CD4-positive, alpha-beta T cell (primary cell): ENCODE measurements around the gene BCL7B. TPM values are rescaled to one million over a fixed set of nuclear protein-coding genes. Genes with fewer than 3 reads are reported as not detected.

Experiments
- ATAC-seq: fragments of 200-7000 bp; cut with Tn5 transposase; one replicate; pipeline ENCODE4 v1.10.0; 2022; ENCODE audit warnings: mild to moderate bottlenecking; ENCODE audit not compliant: poor library complexity
- CTCF ChIA-PET: fragments of 350-600 bp; sonication (Branson Sonifier 250); formaldehyde crosslinking; loops from one replicate; lab custom pipeline; 2021; ENCODE audit warnings: antibody characterized with exemption, inconsistent platforms; lab: Charles Lee
- POLR2A ChIA-PET: fragments of 350-600 bp; sonication (Branson Sonifier 250); formaldehyde crosslinking; loops from one replicate; lab custom pipeline; 2021; ENCODE audit warnings: antibody characterized with exemption, inconsistent platforms; lab: Charles Lee
- DNase-seq, 14 experiments: peaks; one replicate each; pipeline ENCODE4 v3.0.0-alpha.2; 2013 to 2020; ENCODE audit warnings: mixed read lengths in 2 of 14
- H3K27ac ChIP-seq, 2 donors: one replicate each; pipeline versions ENCODE4 v1.5.1 to v1.7.0; 2013; ENCODE audit warnings: low read length in 2 of 2, low read depth in 1 of 2, mild to moderate bottlenecking in 1 of 2
- H3K27me3 ChIP-seq, 2 experiments: 1 replicate in 1 of 2; 2 replicates in 1 of 2; pipeline versions ENCODE4 v1.6.1 to v1.7.0; 2013; ENCODE audit warnings: low read length in 2 of 2, control low read depth in 1 of 2, mild to moderate bottlenecking in 1 of 2, moderate library complexity in 1 of 2; ENCODE audit not compliant: insufficient read depth in 2 of 2, control insufficient read depth in 1 of 2
- H3K36me3 ChIP-seq: one replicate; pipeline ENCODE4 v1.6.1; 2013; ENCODE audit warnings: low read length, control low read depth; ENCODE audit not compliant: insufficient read depth
- H3K4me1 ChIP-seq: one replicate; pipeline ENCODE4 v1.6.1; 2013; ENCODE audit warnings: low read length, control low read depth; ENCODE audit not compliant: insufficient read depth
- H3K4me3 ChIP-seq: one replicate; pipeline ENCODE4 v1.5.1; 2013; ENCODE audit warnings: mild to moderate bottlenecking, low read length, moderate library complexity
- H3K9me3 ChIP-seq, 2 experiments: 1 replicate in 1 of 2; 2 replicates in 1 of 2; pipeline versions ENCODE4 v1.6.1 to v1.7.0; 2013; ENCODE audit warnings: low read length in 2 of 2, mild to moderate bottlenecking in 2 of 2, control low read depth in 1 of 2, moderate library complexity in 1 of 2; ENCODE audit not compliant: control insufficient read depth in 1 of 2, insufficient read depth in 1 of 2
- H3K27ac Mint-ChIP-seq: one replicate; pipeline ENCODE4 v1.8.0; 2020; ENCODE audit warnings: mixed read lengths
- H3K27me3 Mint-ChIP-seq: one replicate; pipeline ENCODE4 v1.8.0; 2021; ENCODE audit warnings: mixed read lengths
- H3K36me3 Mint-ChIP-seq: one replicate; pipeline ENCODE4 v1.8.0; 2021; ENCODE audit warnings: low read depth, mixed read lengths
- H3K4me1 Mint-ChIP-seq: one replicate; pipeline ENCODE4 v1.8.0; 2021; ENCODE audit warnings: low read depth, mixed read lengths
- H3K4me3 Mint-ChIP-seq: one replicate; pipeline ENCODE4 v1.8.0; 2020; ENCODE audit warnings: mild to moderate bottlenecking, mixed read lengths
- H3K9me3 Mint-ChIP-seq: one replicate; pipeline ENCODE4 v1.8.0; 2020; ENCODE audit warnings: mixed read lengths
- intact Hi-C, 2 experiments: fragments of 100-400 bp; cut with DNase I in 1 of 2; cut with micrococcal nuclease in 1 of 2; formaldehyde crosslinking; loops; one replicate each; pipeline versions ENCODE4 v1.15.1 to v1.9.0; 2023 to 2025; cut with DNase I, micrococcal nuclease
- total RNA-seq, 174 experiments: library from RNA in 2 of 174; stranded (reverse) in 2 of 174; gene quantifications; one replicate each; pipeline ENCODE4 v1.2.3 and lab custom pipeline; 2021 to 2026
- TF ChIP-seq, protein P1 (sequence below): fragments of 200-600 bp; IDR thresholded peaks from one replicate; pipeline ENCODE4 v1.8.0; 2022; ENCODE audit warnings: antibody characterized with exemption, mild to moderate bottlenecking

Gene BCL7B
- total RNA-seq, 2 experiments from 2014 or later, result 102 TPM

DNA sequence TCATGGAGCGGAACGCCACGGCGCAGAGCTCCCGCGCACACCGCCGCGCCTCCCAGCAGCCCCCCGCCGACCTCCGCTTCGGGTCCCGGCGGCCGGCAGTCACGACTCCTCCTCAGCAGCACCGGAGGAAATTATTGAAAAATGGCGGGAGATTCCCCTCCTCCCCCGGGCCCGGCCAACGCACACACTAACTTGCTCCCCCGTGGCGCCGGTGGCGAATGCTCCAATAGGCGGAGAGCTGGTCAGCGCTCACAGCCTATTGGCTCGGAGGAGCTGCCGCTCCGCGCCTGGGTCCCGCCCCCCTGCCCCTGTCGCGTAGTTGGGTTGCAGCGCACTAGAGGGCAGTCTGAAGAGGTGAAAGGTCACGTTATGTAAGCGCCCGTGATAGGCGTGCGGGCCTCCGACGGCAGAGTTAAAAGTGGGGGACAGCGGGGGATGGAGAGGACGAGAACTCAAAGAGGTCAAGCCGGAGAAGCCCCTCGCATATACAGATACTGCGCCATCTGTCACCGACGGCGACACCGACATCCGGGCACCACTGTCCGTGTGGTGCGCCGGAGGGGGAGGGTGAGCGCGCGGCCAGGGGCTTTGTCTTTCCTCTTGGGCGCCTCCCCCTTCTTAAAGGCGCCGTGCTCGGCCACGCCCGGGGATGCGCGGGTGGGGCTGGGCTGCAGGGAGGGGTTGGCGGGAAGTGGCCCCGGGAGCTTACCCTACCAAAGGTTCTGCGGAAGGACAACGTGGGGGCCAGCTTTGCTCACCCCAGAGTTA lies 35.2 kb downstream of the BCL7B start, which contains the start of gene BAZ1B:
BAZ1B (minus strand) TSS at position 189 of the 768 bp plus-strand sequence. CDS start 360 bp downstream, outside the sequence.
- Histone ChIP-seq H3K27me3 (no peaks in the 10 kb centered on the region), H3K36me3 (no peaks in the 10 kb centered on the region), H3K4me3 (peak within 1 kb of the TSS; percentile 67), H3K4me1 (peaks cover 62% of the 10 kb centered on the region), H3K9me3 (no peaks in the 10 kb centered on the region), H3K27ac (peak within 1 kb of the TSS; percentile 87 to 92)
- Mint-ChIP-seq H3K9me3 (no peaks in the 10 kb centered on the region), H3K4me1 (peaks cover 74% of the 10 kb centered on the region), H3K27me3 (no peaks in the 10 kb centered on the region), H3K27ac (peak within 1 kb of the TSS; percentile 99), H3K36me3 (peaks cover 44% of the 10 kb centered on the region), H3K4me3 (peak within 1 kb of the TSS; percentile 99)
- ChIA-PET POLR2A (interaction anchor here (0.6 to 4.3 kb wide), 18 partner anchors 9 to 693 kb away, joined by 3 to 80 read pairs (median 5); partner anchors contain the start of genes ABHD11, BCL7B, METTL27 and TBL2), CTCF (interaction anchor here (1.1 to 2.7 kb wide), 3 partner anchors 37 to 212 kb away, joined by 3 to 9 read pairs (median 5); no protein-coding TSS in a partner anchor)
- TF ChIP-seq, protein P1, sequence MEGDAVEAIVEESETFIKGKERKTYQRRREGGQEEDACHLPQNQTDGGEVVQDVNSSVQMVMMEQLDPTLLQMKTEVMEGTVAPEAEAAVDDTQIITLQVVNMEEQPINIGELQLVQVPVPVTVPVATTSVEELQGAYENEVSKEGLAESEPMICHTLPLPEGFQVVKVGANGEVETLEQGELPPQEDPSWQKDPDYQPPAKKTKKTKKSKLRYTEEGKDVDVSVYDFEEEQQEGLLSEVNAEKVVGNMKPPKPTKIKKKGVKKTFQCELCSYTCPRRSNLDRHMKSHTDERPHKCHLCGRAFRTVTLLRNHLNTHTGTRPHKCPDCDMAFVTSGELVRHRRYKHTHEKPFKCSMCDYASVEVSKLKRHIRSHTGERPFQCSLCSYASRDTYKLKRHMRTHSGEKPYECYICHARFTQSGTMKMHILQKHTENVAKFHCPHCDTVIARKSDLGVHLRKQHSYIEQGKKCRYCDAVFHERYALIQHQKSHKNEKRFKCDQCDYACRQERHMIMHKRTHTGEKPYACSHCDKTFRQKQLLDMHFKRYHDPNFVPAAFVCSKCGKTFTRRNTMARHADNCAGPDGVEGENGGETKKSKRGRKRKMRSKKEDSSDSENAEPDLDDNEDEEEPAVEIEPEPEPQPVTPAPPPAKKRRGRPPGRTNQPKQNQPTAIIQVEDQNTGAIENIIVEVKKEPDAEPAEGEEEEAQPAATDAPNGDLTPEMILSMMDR, result no peak
- intact Hi-C loops, result loop anchor here (1.0 to 5.0 kb wide), 4 partner anchors 35 to 217 kb away; partner anchors contain the start of genes BCL7B (in 2 of the 2), TBL2 (in 2 of the 2), VPS37D (in 2 of the 2) and ABHD11 (in 1 of the 2)
- DNase-seq, result peak; percentile 91 to 98 (median 96)
- peak; percentile 93 for ATAC-seq

DNA sequence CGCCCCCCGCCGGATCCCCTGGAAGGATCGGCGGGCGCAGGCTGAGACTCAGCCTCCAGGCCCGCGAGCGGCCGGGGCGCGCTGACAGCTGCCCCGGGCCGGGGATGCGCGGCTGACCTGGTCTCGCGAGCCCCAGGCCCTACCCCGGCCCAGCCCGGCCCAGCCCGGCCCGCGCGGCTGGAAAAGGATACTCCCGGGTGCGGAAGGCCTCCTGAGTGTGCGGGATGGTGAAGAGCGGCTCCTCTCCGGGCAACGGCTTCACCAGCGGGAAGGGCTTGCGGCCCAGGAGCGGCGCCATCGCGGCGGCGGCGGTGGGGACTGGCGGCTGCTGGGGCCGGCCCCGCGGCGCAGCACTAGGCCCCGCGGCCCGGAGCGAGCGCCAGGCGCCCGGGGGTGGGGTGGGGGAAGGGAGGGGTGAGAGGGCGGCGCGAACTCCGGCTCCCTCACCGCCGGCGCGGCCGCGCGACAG lies 35.8 kb downstream of the BCL7B start:
- Mint-ChIP-seq H3K4me3 (peak overlapping the region; percentile 96), H3K36me3 (peaks cover 50% of the 10 kb centered on the region), H3K27me3 (no peaks in the 10 kb centered on the region), H3K4me1 (peaks cover 72% of the 10 kb centered on the region), H3K9me3 (no peaks in the 10 kb centered on the region), H3K27ac (peak overlapping the region; percentile 99)
- POLR2A ChIA-PET, result interaction anchor here (0.8 to 4.3 kb wide), 16 partner anchors 9 to 692 kb away, joined by 3 to 80 read pairs (median 6); partner anchors contain the start of genes ABHD11, BCL7B, METTL27 and TBL2
- H3K4me3 ChIP-seq, result peak overlapping the region; percentile 67
- peak overlapping the region; percentile 87 to 92 for H3K27ac ChIP-seq
- CTCF ChIA-PET, result interaction anchor here (1.1 to 2.7 kb wide), 3 partner anchors 38 to 213 kb away, joined by 3 to 9 read pairs (median 5); no protein-coding TSS in a partner anchor
- intact Hi-C loops, result loop anchor here (1.0 to 5.0 kb wide), 4 partner anchors 36 to 217 kb away; partner anchors contain the start of genes BCL7B (in 2 of the 2), TBL2 (in 2 of the 2), VPS37D (in 2 of the 2) and ABHD11 (in 1 of the 2)
- no peaks in the 10 kb centered on the region for H3K9me3 ChIP-seq
- ATAC-seq, result peak; percentile 32
- no peak for DNase-seq
- peaks cover 60% of the 10 kb centered on the region for H3K4me1 ChIP-seq
- H3K27me3 ChIP-seq, result no peaks in the 10 kb centered on the region
- H3K36me3 ChIP-seq, result peaks cover 1% of the 10 kb centered on the region
- TF ChIP-seq, protein P1, result no peak
